RWPE1 (cell line): Measurements from ENCODE around the gene LAMA5.
A peak's percentile ranks its signal among the peaks of the same experiment; 100 is the strongest.

ENCODE experiments used
- CTCF ChIA-PET: fragments of 350-600 bp; sonication (Branson Sonifier 250); formaldehyde crosslinking; extraction: SDS; loops from one replicate; lab custom pipeline; 2021; lab: Yijun Ruan, JAX
- POLR2A ChIA-PET: fragments of 400-600 bp; formaldehyde crosslinking; extraction: SDS; loops from one replicate; lab custom pipeline; 2020; ENCODE audit warnings: antibody characterized with exemption; ENCODE audit not compliant: low non-redundant PET; lab: Yijun Ruan, JAX
- DNase-seq: peaks from one replicate; pipeline ENCODE4 v3.0.0; 2012; ENCODE audit warnings: low spot score
- H3K27ac ChIP-seq: fragments of 450-650 bp; 2 replicates; pipeline ENCODE4 v1.5.1; 2017
- CTCF ChIP-seq: fragments of 450-650 bp; conservative IDR thresholded peaks from 2 replicates; pipeline ENCODE4 v1.5.1; 2017; ENCODE audit warnings: low read depth, mild to moderate bottlenecking

The LAMA5 gene

DNA sequence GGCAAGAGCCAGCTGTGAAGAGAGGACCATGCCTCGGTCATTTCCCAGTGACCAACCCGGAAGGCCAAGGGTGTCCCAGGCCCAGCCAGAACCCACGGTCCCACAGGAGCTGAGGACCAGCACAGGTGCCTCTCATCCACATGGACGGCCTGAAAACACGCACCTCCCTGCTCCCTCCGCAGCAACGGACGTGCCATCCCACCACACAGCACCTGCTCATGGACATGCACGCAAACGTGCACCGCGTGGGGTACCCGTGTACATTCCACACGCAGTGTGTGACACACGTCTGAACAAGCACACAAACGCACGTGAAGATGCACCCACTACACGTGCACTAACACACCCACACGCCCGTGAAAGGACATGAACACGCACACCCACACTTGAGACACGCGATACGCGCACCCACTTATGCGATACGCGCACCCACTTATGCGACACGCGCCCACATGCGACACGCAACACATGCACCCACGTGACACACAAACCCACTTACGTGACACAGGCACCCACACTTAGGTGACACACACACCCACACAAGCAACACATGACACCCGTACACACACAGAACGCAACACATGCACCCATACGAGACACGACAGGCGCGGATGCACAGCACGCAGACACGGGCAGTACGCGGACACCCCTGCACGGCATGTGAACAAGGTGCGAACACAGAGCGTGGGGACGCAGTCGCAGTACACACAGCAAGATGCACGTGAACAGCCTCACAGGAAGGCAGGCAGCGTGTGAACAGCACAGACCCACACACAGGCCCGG is 30.1 kb downstream of the LAMA5 start:
- CTCF ChIA-PET, result no interaction called here
- POLR2A ChIA-PET, result no interaction called here
- peak overlapping the region; percentile 50 for H3K27ac ChIP-seq

DNA sequence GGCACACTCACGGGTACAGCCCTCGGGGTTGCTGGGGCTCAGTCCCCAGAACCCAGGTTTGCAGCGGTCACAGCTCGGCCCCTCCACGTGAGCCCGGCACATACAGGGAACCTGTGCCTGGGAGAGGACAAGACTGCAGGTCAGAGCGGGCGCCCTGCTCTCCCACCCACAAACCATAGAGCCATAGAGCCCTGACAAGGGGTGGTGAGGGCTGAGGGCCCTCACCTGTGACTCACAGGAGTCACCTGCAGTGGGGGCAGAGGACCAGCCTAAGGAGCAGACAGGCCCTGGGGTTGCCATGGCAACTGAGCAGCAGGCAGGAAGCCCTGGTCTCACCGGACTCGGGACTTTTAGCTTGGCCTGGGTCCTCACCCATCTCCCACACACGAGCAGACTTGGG is 30.8 kb downstream of the LAMA5 start:
- CTCF ChIA-PET, result interaction anchor here (0.5 kb wide), 1 partner anchor 628 kb away, joined by 3 read pairs; no protein-coding TSS in a partner anchor
- H3K27ac ChIP-seq, result peak overlapping the region; percentile 50
- POLR2A ChIA-PET, result no interaction called here
- no peak for DNase-seq
- no peak for TF ChIP-seq CTCF

More for the DNA sequence above, 30.1 kb downstream of the LAMA5 start:
- no peak for TF ChIP-seq CTCF
- DNase-seq, result no peak

DNA sequence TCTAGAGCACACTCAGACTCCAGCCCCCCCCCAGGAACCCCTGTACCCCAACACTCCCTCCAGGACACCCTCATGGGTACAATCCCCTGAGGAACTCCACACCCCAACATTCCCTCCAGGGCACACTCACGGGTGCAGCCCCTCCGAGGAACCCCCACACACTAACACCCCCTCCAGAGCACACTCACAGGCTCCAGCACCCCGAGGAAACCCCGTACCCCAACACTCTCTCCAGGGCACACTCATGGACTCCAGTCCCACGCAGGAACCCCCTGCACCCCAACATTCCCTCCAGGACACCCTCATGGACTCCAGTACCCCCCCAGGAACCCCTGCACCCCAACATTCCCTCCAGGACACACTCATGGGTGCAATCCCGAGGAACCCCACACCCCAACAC is 31.6 kb downstream of the LAMA5 start:
- H3K27ac ChIP-seq, result peak overlapping the region; percentile 50
- POLR2A ChIA-PET, result no interaction called here
- CTCF ChIA-PET, result interaction anchor here (0.5 kb wide), 1 partner anchor 628 kb away, joined by 3 read pairs; no protein-coding TSS in a partner anchor
- TF ChIP-seq CTCF, result no peak
- DNase-seq, result no peak

DNA sequence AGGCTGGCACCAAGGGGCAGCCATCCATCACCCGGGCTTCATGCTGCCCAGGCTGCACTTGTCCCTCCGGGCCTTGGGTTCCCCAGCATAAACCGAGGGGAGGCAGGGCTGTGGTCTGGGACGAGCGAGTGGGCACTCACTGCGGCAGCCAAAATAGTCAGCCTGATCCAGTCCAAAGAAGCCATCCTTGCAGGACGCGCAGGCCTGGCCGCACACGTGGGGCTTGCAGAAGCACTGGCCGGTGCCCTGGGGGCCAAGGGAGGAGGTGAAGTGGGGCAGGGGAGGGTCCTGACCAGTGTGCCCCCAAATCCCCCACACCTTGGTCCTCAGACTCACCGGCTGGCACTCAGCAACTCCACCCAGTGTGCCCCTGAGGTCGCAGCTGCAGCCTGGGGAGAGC is 32.2 kb downstream of the LAMA5 start:
- DNase-seq, result no peak
- no peak for TF ChIP-seq CTCF
- H3K27ac ChIP-seq, result peak overlapping the region; percentile 50
- POLR2A ChIA-PET, result no interaction called here
- CTCF ChIA-PET, result no interaction called here

- ChIA-PET CTCF (no interaction called here), POLR2A (no interaction called here)
- no peak for DNase-seq
- TF ChIP-seq CTCF, result no peak
- peak overlapping the region; percentile 50 for H3K27ac ChIP-seq
These were observed 33.1 kb downstream of the LAMA5 start for GRCh38 chr20:62333820-62334595.

GRCh38 chr20:62332989-62333819 is 33.9 kb downstream of the LAMA5 start:
- H3K27ac ChIP-seq, result peak overlapping the region; percentile 50
- DNase-seq, result no peak
- no peak for TF ChIP-seq CTCF
- CTCF ChIA-PET, result interaction anchor here (1.0 kb wide), 2 partner anchors 22 to 32 kb away, joined by 3 to 4 read pairs; no protein-coding TSS in a partner anchor
- POLR2A ChIA-PET, result no interaction called here
